Fibroblast of lung (primary cell): Measurements from ENCODE around the gene SNRPA.

Source experiments
- EZH2 ChIP-seq: IDR thresholded peaks from 2 replicates; pipeline ENCODE4 v1.5.1; 2012; ENCODE audit warnings: low read length, control low read depth, mild to moderate bottlenecking; ENCODE audit errors: missing control alignments
- TF ChIP-seq, protein P1 (sequence below), 2 donors: IDR thresholded peaks in 1 of 2; conservative IDR thresholded peaks in 1 of 2; 1 replicate in 1 of 2; 2 replicates in 1 of 2; pipeline ENCODE4 v1.5.1; 2011 to 2012; ENCODE audit warnings: low read length in 2 of 2, control low read depth in 1 of 2, inconsistent platforms in 1 of 2, low read depth in 1 of 2, mild to moderate bottlenecking in 1 of 2

DNA sequence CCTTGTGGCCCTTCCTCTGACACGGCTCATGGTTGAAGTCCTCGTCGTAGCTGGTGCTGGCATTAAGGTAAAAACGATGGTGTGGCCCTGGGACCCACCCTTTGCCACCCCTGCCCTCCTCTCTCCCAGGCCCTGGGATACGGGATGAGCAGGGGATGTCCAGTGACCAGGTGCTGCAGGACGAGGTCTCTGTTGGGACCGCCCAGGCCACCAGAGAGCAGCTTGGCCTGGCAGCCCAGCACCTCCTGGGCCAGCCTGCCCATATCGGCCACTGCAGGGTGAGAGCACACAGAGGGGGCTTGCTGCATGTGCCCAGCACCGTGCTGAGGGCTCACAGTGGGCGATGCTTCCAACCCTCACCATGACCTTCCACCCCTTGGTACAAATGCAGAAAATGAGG lies 7.1 kb upstream of the SNRPA start:
- TF ChIP-seq, protein P1, sequence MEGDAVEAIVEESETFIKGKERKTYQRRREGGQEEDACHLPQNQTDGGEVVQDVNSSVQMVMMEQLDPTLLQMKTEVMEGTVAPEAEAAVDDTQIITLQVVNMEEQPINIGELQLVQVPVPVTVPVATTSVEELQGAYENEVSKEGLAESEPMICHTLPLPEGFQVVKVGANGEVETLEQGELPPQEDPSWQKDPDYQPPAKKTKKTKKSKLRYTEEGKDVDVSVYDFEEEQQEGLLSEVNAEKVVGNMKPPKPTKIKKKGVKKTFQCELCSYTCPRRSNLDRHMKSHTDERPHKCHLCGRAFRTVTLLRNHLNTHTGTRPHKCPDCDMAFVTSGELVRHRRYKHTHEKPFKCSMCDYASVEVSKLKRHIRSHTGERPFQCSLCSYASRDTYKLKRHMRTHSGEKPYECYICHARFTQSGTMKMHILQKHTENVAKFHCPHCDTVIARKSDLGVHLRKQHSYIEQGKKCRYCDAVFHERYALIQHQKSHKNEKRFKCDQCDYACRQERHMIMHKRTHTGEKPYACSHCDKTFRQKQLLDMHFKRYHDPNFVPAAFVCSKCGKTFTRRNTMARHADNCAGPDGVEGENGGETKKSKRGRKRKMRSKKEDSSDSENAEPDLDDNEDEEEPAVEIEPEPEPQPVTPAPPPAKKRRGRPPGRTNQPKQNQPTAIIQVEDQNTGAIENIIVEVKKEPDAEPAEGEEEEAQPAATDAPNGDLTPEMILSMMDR (conservative IDR thresholded peaks at IDR 0.05 in 1 of 2, IDR thresholded peaks at IDR 0.05 in 1 of 2; ENCODE audit: low read depth in 1 of 2, low read length in 2 of 2) = no peak
- no peak for TF ChIP-seq EZH2
